Kidney epithelial cell (primary cell): ENCODE results near the gene WNT1. TPM values are rescaled to one million over a fixed set of nuclear protein-coding genes. Genes with fewer than 3 reads are reported as not detected.

ENCODE experiments used
- DNase-seq: peaks from one replicate; pipeline ENCODE4 v3.0.0-alpha.2; 2010; ENCODE audit warnings: low read depth
- H3K27me3 ChIP-seq: 2 replicates; pipeline ENCODE4 v1.6.0; 2011; ENCODE audit warnings: low read length; ENCODE audit not compliant: control insufficient read depth, insufficient read depth
- H3K36me3 ChIP-seq: 2 replicates; pipeline ENCODE4 v1.5.1; 2011; ENCODE audit warnings: low read length; ENCODE audit not compliant: control insufficient read depth, insufficient read depth
- H3K4me3 ChIP-seq: 2 replicates; pipeline ENCODE4 v1.5.1; 2011; ENCODE audit warnings: low read depth, mild to moderate bottlenecking, control low read depth, low read length
- total RNA-seq: library from RNA; depleted of rRNA; stranded (reverse); fragments of >200 nt; gene quantifications from 2 replicates; pipeline ENCODE4 v1.2.3, GENCODE V29; 2015
- TF ChIP-seq, protein P1 (sequence below): IDR thresholded peaks from 2 replicates; pipeline ENCODE4 v1.5.1; 2011; ENCODE audit warnings: mild to moderate bottlenecking, moderate library complexity, low read length, control low read depth, inconsistent platforms; ENCODE audit not compliant: insufficient read depth, poor library complexity, severe bottlenecking

WNT1 gene
- total RNA-seq, 1 donor from 2014 or later, result not detected

DNA sequence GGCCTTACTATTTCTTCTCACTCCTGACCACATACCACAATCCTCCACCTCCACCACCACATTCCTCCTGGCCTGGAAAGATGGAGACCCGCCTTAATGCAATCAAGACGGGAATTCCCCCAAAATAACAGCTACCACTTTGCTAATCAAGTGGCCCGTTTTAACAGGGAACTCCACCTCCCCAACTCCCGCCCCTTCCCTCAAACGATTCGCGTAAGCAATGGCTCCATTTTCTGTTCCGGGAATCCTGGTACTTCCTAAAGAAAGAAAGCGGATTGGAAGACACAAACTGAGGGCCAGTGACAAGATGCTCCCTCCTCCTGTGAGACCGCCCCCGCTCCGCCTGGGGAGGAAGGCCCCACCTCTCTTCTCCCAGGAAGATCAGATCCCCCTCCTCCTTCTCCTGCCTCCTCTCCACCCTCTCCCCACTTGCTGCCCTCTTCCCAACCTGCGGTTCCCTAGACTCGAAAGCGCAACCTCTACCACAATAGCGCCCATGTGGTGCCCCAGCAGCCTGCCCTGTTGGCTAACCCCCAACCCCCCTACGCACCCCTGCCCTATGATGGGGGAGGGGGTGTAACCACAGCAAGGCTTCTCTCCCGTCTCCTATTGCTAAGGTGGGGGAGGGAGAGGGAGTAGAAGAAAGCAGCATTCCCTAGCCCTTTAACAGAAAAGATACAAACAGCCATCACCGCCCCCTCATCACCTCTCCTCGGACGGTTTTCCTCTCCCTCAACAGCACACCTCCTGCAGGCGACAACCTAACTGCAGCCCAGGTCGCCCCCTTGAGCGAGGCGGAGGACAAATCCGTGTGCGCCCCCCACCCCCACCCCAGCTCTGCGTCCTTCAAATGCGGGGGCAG is 21.6 kb upstream of the WNT1 start:
- peak; percentile 95 for DNase-seq
- Histone ChIP-seq H3K36me3 (peaks cover 6% of the 10 kb centered on the region), H3K27me3 (no peaks in the 10 kb centered on the region), H3K4me3 (peak overlapping the region; percentile 96)
- TF ChIP-seq, protein P1, sequence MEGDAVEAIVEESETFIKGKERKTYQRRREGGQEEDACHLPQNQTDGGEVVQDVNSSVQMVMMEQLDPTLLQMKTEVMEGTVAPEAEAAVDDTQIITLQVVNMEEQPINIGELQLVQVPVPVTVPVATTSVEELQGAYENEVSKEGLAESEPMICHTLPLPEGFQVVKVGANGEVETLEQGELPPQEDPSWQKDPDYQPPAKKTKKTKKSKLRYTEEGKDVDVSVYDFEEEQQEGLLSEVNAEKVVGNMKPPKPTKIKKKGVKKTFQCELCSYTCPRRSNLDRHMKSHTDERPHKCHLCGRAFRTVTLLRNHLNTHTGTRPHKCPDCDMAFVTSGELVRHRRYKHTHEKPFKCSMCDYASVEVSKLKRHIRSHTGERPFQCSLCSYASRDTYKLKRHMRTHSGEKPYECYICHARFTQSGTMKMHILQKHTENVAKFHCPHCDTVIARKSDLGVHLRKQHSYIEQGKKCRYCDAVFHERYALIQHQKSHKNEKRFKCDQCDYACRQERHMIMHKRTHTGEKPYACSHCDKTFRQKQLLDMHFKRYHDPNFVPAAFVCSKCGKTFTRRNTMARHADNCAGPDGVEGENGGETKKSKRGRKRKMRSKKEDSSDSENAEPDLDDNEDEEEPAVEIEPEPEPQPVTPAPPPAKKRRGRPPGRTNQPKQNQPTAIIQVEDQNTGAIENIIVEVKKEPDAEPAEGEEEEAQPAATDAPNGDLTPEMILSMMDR, result peak; percentile 12

DNA sequence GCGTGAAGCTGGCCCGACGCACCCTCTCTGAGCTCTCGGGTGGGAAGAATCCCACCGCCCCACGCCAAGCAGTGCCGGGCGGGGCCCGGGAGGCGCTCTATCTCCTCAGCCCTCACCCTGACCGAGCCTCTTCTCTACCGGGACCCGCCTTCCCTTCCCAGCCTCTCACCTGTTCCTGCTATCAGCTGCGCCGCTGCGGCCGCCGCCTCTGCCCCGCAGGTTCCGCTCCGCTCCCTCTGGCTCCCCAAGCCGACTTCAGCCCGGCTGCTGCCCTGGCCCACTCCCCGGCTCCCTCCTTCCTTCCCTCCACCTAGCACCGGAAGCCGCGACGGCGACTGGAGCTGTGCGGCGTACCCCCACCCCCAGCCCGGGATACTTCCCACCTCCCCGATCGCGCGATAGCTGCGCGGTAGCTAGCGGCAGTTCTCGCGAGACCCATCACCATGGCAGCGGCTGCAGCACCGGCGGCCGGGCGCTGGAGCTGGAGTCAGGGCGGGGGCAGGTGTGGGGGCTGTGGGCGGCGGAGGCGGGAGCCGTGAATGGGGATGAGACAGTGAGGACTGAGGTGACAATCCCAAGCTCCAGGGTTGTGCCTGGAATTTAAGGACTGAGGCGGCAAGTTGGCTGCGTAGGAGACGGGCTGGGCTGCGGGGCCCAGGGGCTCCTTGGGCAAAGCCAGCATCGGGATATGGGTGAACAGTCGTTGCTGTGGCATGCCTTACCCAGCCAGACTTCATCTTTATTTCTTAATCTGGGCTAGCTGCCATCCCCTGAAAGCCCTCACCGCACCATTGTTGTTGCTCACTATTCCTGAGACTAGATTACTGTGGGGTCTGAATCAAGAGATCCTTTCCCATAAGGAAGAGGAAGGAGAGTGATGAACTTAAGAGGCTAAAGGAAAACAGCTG is 20.7 kb upstream of the WNT1 start, which contains the start of gene ARF3:
Gene ARF3, minus strand, starts transcription at position 347 of the 908 bp plus-strand sequence. CDS start 16,392 bp downstream, outside the sequence.
- H3K4me3 ChIP-seq, result peak within 1 kb of the TSS; percentile 96
- H3K27me3 ChIP-seq, result no peaks in the 10 kb centered on the region
- peak; percentile 62 for DNase-seq
- H3K36me3 ChIP-seq, result peaks cover 6% of the 10 kb centered on the region
- TF ChIP-seq, protein P1, result peak; percentile 0

DNA sequence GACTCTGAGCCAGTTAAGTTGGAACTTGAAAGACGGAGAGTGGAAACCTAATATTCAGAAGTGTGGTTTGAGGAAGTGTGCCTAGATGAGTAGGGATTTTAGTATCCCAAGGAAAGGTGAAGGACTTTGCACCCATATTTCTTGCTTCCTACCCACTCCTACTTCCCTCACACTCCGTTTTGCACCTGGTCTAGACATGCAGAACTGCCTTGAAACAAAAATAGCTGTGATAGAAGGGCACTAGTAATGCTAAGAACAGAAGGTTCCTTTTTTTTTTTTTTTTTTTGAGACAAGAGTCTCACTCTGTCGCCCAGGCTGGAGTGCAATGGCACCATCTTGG is 20.1 kb upstream of the WNT1 start:
- no peaks in the 10 kb centered on the region for H3K27me3 ChIP-seq
- TF ChIP-seq, protein P1, result no peak
- H3K4me3 ChIP-seq, result peak overlapping the region; percentile 96
- no peak for DNase-seq
- peaks cover 1% of the 10 kb centered on the region for H3K36me3 ChIP-seq

DNA sequence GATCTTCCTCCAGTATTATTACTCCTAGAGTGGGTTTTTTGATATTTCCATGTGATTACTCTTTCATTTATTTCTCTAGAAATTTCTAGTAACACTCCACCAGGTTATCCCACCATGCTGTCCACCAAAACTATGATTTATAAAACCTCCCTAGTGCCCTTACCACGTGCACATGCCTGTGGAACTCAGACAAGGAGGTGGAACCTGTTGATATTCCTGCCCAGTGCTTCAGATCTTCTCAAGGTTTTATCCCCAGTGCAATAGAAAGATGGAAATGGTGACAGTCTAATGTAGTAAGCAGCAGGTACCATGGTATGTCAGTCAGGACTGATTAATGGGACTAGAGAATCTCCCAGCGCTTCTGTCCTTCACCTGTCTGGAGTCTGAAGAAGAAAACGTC is 17.3 kb upstream of the WNT1 start:
- DNase-seq, result no peak
- H3K4me3 ChIP-seq, result no peak overlapping the region

DNA sequence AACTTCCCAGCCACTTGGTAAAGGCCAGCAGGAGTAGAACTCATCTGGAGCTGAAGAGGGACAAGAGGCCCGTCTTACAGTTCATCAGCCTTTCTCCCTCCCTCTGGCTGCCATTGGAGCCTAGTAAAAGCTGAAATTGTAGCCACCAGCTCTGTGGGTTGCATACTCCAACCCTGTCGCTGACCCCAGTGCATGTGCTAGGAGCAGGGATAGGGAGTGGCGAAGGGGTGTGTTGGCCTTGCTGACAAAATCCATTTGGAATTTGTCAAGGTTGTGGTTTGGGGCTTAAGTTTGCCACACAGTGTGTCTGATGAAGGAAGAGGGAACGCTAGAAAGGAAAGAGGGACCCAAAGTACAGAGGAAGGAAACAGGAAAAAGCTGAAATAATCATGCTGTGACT is 16.8 kb upstream of the WNT1 start:
- TF ChIP-seq, protein P1, result no peak
- Histone ChIP-seq H3K36me3 (no peaks in the 10 kb centered on the region), H3K27me3 (peaks cover 6% of the 10 kb centered on the region), H3K4me3 (no peak overlapping the region)
- DNase-seq, result no peak

More for the DNA sequence above, 17.3 kb upstream of the WNT1 start:
- TF ChIP-seq, protein P1, result no peak
- H3K36me3 ChIP-seq, result no peaks in the 10 kb centered on the region
- peaks cover 1% of the 10 kb centered on the region for H3K27me3 ChIP-seq
